HepG2 (cell line): Measurements from ENCODE around the gene UBL7. TPM values are rescaled to one million over a fixed set of nuclear protein-coding genes. Genes with fewer than 3 reads are reported as not detected.

ENCODE experiments used
- GLMP ChIP-seq: sonication (generic); formaldehyde crosslinking; IDR thresholded peaks from 2 replicates; pipeline ENCODE4 v1.9.0; 2021; ENCODE audit warnings: missing genetic modification reagents, mild to moderate bottlenecking, borderline replicate concordance
- HOXA5 ChIP-seq: sonication (generic); formaldehyde crosslinking; IDR thresholded peaks from 2 replicates; pipeline ENCODE4 v1.4.0; 2020; ENCODE audit warnings: missing genetic modification reagents
- SMC3 ChIP-seq: IDR thresholded peaks from 2 replicates; pipeline ENCODE4 v1.6.1; 2011; ENCODE audit warnings: low read length, improper control_type of control experiment
- THAP8 ChIP-seq: sonication (generic); formaldehyde crosslinking; IDR thresholded peaks from 2 replicates; pipeline ENCODE4 v1.5.1; 2020; ENCODE audit warnings: missing genetic modification reagents, mild to moderate bottlenecking, borderline replicate concordance
- ZBTB33 ChIP-seq: sonication (generic); formaldehyde crosslinking; IDR thresholded peaks from 2 replicates; pipeline ENCODE4 v1.4.0; 2020; ENCODE audit warnings: missing genetic modification reagents
- ZNF318 ChIP-seq: sonication (generic); formaldehyde crosslinking; IDR thresholded peaks from 2 replicates; pipeline ENCODE4 v1.4.0; 2020; ENCODE audit warnings: mild to moderate bottlenecking, missing genetic modification reagents
- ZNF329 ChIP-seq: sonication (generic); formaldehyde crosslinking; IDR thresholded peaks from 2 replicates; pipeline ENCODE4 v1.9.0; 2021; ENCODE audit warnings: low read depth, mild to moderate bottlenecking, missing genetic modification reagents
- ZNF337 ChIP-seq: sonication (generic); formaldehyde crosslinking; IDR thresholded peaks from 2 replicates; pipeline ENCODE4 v1.5.1; 2020; ENCODE audit warnings: missing genetic modification reagents, low read depth, mild to moderate bottlenecking, borderline replicate concordance
- ZNF563 ChIP-seq: sonication (generic); formaldehyde crosslinking; IDR thresholded peaks from 2 replicates; pipeline ENCODE4 v1.8.0; 2022; ENCODE audit warnings: mild to moderate bottlenecking, moderate library complexity, missing genetic modification reagents
- ZNF777 ChIP-seq: sonication (generic); formaldehyde crosslinking; IDR thresholded peaks from 2 replicates; pipeline ENCODE4 v1.4.0; 2020; ENCODE audit warnings: missing genetic modification reagents
- ZNF790 ChIP-seq: sonication (generic); formaldehyde crosslinking; IDR thresholded peaks from 2 replicates; pipeline ENCODE4 v1.8.0; 2022; ENCODE audit warnings: missing genetic modification reagents, mild to moderate bottlenecking, borderline replicate concordance
- polyA plus RNA-seq, 8 experiments: library from polyadenylated mRNA; depleted of rRNA in 3 of 8; stranded (reverse) in 7 of 8; unstranded in 1 of 8; fragments of >200 nt; fragmentation: Illumina TruSeq in 4 of 8; extraction: Trizol in 4 of 8; gene quantifications; 2 replicates each; pipeline versions ENCODE4 v1.2.1 to v1.2.3, GENCODE V29; 2011 to 2016; ENCODE audit warnings: low read depth in 4 of 8, missing spikeins in 1 of 8, mixed read lengths in 1 of 8; ENCODE audit not compliant: insufficient read depth in 1 of 8
- total RNA-seq, 5 experiments: library from RNA; depleted of rRNA; stranded (reverse); fragments of >200 nt; fragmentation: Illumina TruSeq; extraction: Trizol; gene quantifications; 2 replicates each; pipeline ENCODE4 v1.2.3, GENCODE V29; 2016; ENCODE audit warnings: low read depth in 1 of 5
- TF ChIP-seq, protein P1 (sequence below): IDR thresholded peaks from 2 replicates; pipeline ENCODE4 v1.6.1; 2016; ENCODE audit warnings: low read depth, borderline replicate concordance
- TF ChIP-seq, protein P2 (sequence below): sonication (generic); formaldehyde crosslinking; IDR thresholded peaks from 2 replicates; pipeline ENCODE4 v1.8.0; 2022; ENCODE audit warnings: missing genetic modification reagents, mild to moderate bottlenecking, borderline replicate concordance

Gene UBL7
- total and polyA plus RNA-seq, 2 of the 13 experiments (the other 11 are each of a cell fraction or from before 2014, with no cell fraction given), result 55.0 to 63.5 TPM

- no peak; the same call in 1 of the 2 replicates for TF ChIP-seq ZNF318
- TF ChIP-seq, protein P1, sequence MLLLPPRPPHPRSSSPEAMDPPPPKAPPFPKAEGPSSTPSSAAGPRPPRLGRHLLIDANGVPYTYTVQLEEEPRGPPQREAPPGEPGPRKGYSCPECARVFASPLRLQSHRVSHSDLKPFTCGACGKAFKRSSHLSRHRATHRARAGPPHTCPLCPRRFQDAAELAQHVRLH, result peak; percentile 88; the same call in 1 of the 2 replicates
- peak; percentile 90 for TF ChIP-seq HOXA5 (CRISPR knock-in tag)
- TF ChIP-seq SMC3, result no peak
- no peak for TF ChIP-seq ZNF337 (CRISPR knock-in tag)
- TF ChIP-seq, protein P2, sequence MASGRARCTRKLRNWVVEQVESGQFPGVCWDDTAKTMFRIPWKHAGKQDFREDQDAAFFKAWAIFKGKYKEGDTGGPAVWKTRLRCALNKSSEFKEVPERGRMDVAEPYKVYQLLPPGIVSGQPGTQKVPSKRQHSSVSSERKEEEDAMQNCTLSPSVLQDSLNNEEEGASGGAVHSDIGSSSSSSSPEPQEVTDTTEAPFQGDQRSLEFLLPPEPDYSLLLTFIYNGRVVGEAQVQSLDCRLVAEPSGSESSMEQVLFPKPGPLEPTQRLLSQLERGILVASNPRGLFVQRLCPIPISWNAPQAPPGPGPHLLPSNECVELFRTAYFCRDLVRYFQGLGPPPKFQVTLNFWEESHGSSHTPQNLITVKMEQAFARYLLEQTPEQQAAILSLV, result peak; percentile 73; the same call in 1 of the 2 replicates
- TF ChIP-seq ZNF790 (CRISPR knock-in tag), result peak; percentile 90; the same call in 1 of the 2 replicates
- TF ChIP-seq THAP8, result no peak
- no peak for TF ChIP-seq ZNF329
- peak; percentile 60; the same call in 1 of the 2 replicates for TF ChIP-seq ZNF777
- TF ChIP-seq GLMP (CRISPR knock-in tag), result no peak
- peak; percentile 76; the same call in 1 of the 2 replicates for TF ChIP-seq ZNF563 (CRISPR knock-in tag)
- TF ChIP-seq ZBTB33 (CRISPR knock-in tag), result no peak
Observed at GRCh38 chr15:74460871-74461846, at the start of gene UBL7 (continued).
